ENCODE measurements around the gene UBASH3B. TPM values are rescaled to one million over a fixed set of nuclear protein-coding genes. Genes with fewer than 3 reads are reported as not detected.

UBASH3B gene
- total RNA-seq, 4 donors from 2014 or later = 1.8 to 6.6 (median 3.4) TPM

DNA sequence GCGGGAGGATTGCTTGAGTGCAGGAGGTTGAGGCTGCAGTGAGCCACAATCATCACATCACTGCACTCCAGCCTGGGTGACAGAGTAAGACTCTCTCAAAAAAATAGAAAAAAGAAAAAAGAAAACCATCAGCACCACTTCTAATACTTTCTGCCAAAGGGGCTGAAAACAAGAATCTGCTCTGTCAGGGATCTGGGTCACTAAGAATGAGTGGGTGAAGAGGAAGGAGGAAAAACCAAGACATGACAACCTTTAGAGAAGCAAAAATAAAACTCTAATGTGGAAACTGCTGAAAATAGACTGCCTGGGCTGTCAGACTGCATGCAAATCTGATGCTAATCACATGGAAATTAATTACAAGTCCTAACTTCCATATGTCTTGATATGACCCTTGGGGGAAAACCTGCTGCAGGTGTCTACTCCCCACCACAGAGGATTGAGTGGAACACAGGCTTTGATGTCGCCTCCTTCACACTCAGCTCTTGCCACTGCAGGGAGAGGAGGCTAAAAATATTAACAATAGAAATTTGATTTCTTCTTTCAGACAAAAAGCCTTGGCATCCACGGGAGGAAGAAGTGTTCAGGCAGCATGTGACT is 120.3 kb downstream of the UBASH3B start:
- H3K36me3 ChIP-seq = no peaks in the 10 kb centered on the region
- ATAC-seq = no peak
- no peak overlapping the region for H3K27ac ChIP-seq
- peaks cover 26% of the 10 kb centered on the region for H3K27me3 ChIP-seq
- H3K4me3 ChIP-seq = no peak overlapping the region
- TF ChIP-seq, protein P1, sequence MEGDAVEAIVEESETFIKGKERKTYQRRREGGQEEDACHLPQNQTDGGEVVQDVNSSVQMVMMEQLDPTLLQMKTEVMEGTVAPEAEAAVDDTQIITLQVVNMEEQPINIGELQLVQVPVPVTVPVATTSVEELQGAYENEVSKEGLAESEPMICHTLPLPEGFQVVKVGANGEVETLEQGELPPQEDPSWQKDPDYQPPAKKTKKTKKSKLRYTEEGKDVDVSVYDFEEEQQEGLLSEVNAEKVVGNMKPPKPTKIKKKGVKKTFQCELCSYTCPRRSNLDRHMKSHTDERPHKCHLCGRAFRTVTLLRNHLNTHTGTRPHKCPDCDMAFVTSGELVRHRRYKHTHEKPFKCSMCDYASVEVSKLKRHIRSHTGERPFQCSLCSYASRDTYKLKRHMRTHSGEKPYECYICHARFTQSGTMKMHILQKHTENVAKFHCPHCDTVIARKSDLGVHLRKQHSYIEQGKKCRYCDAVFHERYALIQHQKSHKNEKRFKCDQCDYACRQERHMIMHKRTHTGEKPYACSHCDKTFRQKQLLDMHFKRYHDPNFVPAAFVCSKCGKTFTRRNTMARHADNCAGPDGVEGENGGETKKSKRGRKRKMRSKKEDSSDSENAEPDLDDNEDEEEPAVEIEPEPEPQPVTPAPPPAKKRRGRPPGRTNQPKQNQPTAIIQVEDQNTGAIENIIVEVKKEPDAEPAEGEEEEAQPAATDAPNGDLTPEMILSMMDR (IDR thresholded peaks at IDR 0.05) = no peak
- TF ChIP-seq EP300 (IDR thresholded peaks at IDR 0.05) (no peak), POLR2AphosphoS5 (IDR thresholded peaks at IDR 0.05) (no peak), POLR2A (IDR thresholded peaks at IDR 0.05) (no peak)
- H3K4me1 ChIP-seq = peaks cover 0 to under 1% (median 0%) of the 10 kb centered on the region in 3 donors
- WGBS, 2 donors (ENCODE audit: low coverage in 1 of 2) = 40 to 65% methylated on average over 1 to 2 of the region's 3 CpGs
- no peaks in the 10 kb centered on the region for H3K9me3 ChIP-seq

- H3K27ac ChIP-seq = no peak overlapping the region
- 83% methylated on average over 4 of the region's 4 CpGs; no CpG with 5 or more reads in 1 of the 2 donors for WGBS, 2 donors (ENCODE audit: low coverage in 1 of 2)
- H3K36me3 ChIP-seq = no peaks in the 10 kb centered on the region
- no peaks in the 10 kb centered on the region for H3K9me3 ChIP-seq
- H3K4me1 ChIP-seq = peaks cover 0 to 7% (median 4%) of the 10 kb centered on the region in 3 donors
- H3K4me3 ChIP-seq = no peak overlapping the region
- TF ChIP-seq POLR2A (IDR thresholded peaks at IDR 0.05) (no peak), EP300 (IDR thresholded peaks at IDR 0.05) (no peak), POLR2AphosphoS5 (IDR thresholded peaks at IDR 0.05) (no peak)
- TF ChIP-seq, protein P1 (IDR thresholded peaks at IDR 0.05) = no peak
- H3K27me3 ChIP-seq = peaks cover 26% of the 10 kb centered on the region
- no peak for ATAC-seq
Observed at GRCh38 chr11:122776546-122776945, 121.0 kb downstream of the UBASH3B start.

DNA sequence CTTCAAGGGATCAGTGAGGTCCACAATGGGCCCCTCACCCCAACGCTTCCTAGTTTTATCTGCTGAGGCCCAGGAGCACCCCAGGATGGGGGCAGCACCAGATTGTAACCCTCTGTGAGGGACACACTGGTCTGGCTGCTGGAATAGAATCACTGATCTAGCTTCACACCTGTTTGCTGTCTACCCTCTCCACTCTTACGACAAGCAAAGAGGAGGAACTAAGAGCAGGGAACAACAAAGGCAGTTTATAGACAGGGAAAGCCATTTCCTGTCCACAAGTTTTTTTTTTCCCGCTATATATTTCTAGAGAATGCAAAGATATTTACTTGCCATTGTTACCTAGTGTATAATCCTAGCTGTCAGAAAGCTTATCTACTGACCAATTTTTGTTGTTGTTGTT is 121.8 kb downstream of the UBASH3B start:
- WGBS, 2 donors (ENCODE audit: low coverage in 1 of 2) = 74 to 92% methylated on average over 2 of the region's 3 CpGs
- Histone ChIP-seq H3K9me3 (no peaks in the 10 kb centered on the region), H3K27me3 (peaks cover 26% of the 10 kb centered on the region), H3K27ac (no peak overlapping the region), H3K4me3 (no peak overlapping the region), H3K4me1 (peaks cover 0 to 7% (median 4%) of the 10 kb centered on the region in 3 donors), H3K36me3 (no peaks in the 10 kb centered on the region)
- TF ChIP-seq POLR2A (IDR thresholded peaks at IDR 0.05) (no peak), POLR2AphosphoS5 (IDR thresholded peaks at IDR 0.05) (no peak), EP300 (IDR thresholded peaks at IDR 0.05) (no peak)
- TF ChIP-seq, protein P1 (IDR thresholded peaks at IDR 0.05) = no peak
- ATAC-seq = no peak

DNA sequence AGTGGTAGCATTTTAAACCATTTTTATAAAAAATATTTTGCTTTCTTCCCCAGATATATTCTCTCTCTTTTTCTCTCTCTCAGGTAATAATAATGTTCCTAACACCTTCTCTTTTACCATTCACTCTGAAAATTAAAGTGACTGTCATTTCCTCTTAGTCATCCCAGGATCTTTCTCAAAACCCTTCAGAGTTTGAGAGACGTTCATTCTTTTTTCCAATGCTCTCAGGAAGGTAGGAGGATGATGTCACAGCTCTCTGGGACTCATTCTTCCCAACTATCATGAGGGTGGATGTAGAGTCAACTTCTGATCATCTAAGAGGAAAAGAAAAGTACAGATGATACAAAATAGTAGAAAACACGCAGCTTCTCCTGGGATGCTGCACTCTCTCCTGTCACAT is 122.6 kb downstream of the UBASH3B start:
- H3K27ac ChIP-seq = no peak overlapping the region
- H3K4me1 ChIP-seq = peaks cover 0 to 7% (median 4%) of the 10 kb centered on the region in 3 donors
- peaks cover 0 to 3% of the 10 kb centered on the region in 2 donors for H3K36me3 ChIP-seq
- H3K4me3 ChIP-seq = no peak overlapping the region
- no peak for ATAC-seq
- peaks cover 20% of the 10 kb centered on the region for H3K27me3 ChIP-seq
- no peak for TF ChIP-seq POLR2A (IDR thresholded peaks at IDR 0.05)
- TF ChIP-seq, protein P1 (IDR thresholded peaks at IDR 0.05) = no peak
- TF ChIP-seq POLR2AphosphoS5 (IDR thresholded peaks at IDR 0.05) = no peak
- no peak for TF ChIP-seq EP300 (IDR thresholded peaks at IDR 0.05)
- WGBS, 2 donors (ENCODE audit: low coverage in 1 of 2) = 20 to 52% methylated on average over 1 to 2 of the region's 2 CpGs
- no peaks in the 10 kb centered on the region for H3K9me3 ChIP-seq

GRCh38 chr11:122779047-122779629 is 123.6 kb downstream of the UBASH3B start:
- no peak for ATAC-seq
- H3K27me3 ChIP-seq = peaks cover 13% of the 10 kb centered on the region
- no peak overlapping the region for H3K27ac ChIP-seq
- peaks cover 0 to 4% of the 10 kb centered on the region in 2 donors for H3K36me3 ChIP-seq
- H3K4me3 ChIP-seq = no peak overlapping the region
- peaks cover 0 to 12% (median 4%) of the 10 kb centered on the region in 3 donors for H3K4me1 ChIP-seq
- TF ChIP-seq EP300 (IDR thresholded peaks at IDR 0.05) (no peak), POLR2AphosphoS5 (IDR thresholded peaks at IDR 0.05) (no peak), POLR2A (IDR thresholded peaks at IDR 0.05) (no peak)
- TF ChIP-seq, protein P1 (IDR thresholded peaks at IDR 0.05) = no peak
- WGBS, 2 donors (ENCODE audit: low coverage in 1 of 2) = 91 to 97% methylated on average over 4 of the region's 12 CpGs
- no peaks in the 10 kb centered on the region for H3K9me3 ChIP-seq

Data from gastroesophageal sphincter (tissue), 4 donors.